HG03064 (cell line): Measurements from ENCODE around the gene KRT35.

ENCODE experiments used
- ATAC-seq: cut with Tn5 transposase; IDR thresholded peaks from one replicate; pipeline ENCODE4 v1.9.1; 2021; ENCODE audit warnings: low read depth; ENCODE audit not compliant: unreplicated experiment

The KRT35 gene

GRCh38 chr17:41428591-41429291 is 52.2 kb downstream of the KRT35 start:
- ATAC-seq: no peak
